T-helper 1 cell treated with Interleukin-12 subunit alpha and Interleukin-12 subunit beta and Interleukin-4 antibody, amounts not matched to agents 30 μg/mL and 1 μg/mL, for 36 hours (primary cell): ENCODE measurements around the gene ZBTB8B.
A peak's percentile ranks its signal among the peaks of the same experiment; 100 is the strongest.
"Not testable (repeated sequence)": the region's sequence is repeated elsewhere in the genome, so short reads cannot be mapped to it uniquely, and the experiment has no call there.

Source experiments
- H3K27ac Mint-ChIP-seq: one replicate; pipeline ENCODE4 v1.8.0; 2021; ENCODE audit warnings: mild to moderate bottlenecking, mixed read lengths
- H3K27me3 Mint-ChIP-seq: one replicate; pipeline ENCODE4 v1.8.0; 2021; ENCODE audit warnings: low read depth, mixed read lengths
- H3K36me3 Mint-ChIP-seq: one replicate; pipeline ENCODE4 v1.8.0; 2021; ENCODE audit warnings: low read depth, mixed read lengths
- H3K4me1 Mint-ChIP-seq: one replicate; pipeline ENCODE4 v1.8.0; 2021; ENCODE audit warnings: low read depth, mixed read lengths
- H3K4me3 Mint-ChIP-seq: one replicate; pipeline ENCODE4 v1.8.0; 2021; ENCODE audit warnings: mild to moderate bottlenecking, moderate library complexity, mixed read lengths
- H3K9me3 Mint-ChIP-seq: one replicate; pipeline ENCODE4 v1.8.0; 2021; ENCODE audit warnings: mixed read lengths

ZBTB8B gene

DNA sequence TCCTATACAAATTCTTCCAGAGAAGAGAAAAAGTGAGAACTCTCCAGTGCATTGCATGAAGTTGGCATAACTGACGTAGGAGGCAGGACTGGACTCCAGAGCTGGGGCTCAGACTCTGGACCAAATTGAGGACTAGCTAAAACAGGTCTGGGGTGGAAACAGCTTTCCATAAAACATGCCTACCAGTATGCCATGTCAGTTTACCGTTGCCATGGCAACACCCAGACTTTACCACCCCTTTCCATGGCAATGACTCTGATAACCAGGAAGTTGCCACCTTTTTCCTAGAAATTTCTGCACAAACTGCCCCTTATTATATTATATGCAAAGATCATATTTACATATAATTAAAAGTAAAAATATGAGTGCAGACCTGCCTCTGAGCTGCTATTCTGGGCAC is 8.9 kb upstream of the ZBTB8B start:
- Mint-ChIP-seq H3K4me3 (no peak overlapping the region), H3K9me3 (peaks cover 14% of the 10 kb centered on the region)

DNA sequence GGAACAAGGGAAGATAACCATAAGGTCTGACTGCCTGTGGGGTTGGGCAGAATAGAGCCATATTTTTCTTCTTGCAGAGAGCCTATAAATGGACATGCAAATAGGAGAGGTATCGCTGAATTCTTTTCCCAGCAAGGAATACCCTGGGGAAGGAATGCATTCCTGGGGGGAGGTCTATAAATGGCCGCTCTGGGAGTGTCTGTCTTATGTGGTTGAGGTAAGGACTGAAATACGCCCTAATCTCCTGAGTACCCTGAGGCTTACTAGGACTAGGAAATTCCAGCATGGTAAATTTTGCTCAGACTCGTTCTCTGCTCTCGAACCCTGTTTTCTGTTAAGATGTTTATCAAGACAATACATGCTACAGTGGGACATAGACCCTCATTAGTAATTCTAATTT is 6.1 kb upstream of the ZBTB8B start:
- not testable (repeated sequence) for H3K4me3 Mint-ChIP-seq, H3K4me1 Mint-ChIP-seq, H3K36me3 Mint-ChIP-seq, H3K27ac Mint-ChIP-seq
- Mint-ChIP-seq H3K27me3 (peaks cover 22% of the 10 kb centered on the region), H3K9me3 (peaks cover 14% of the 10 kb centered on the region)

More for the DNA sequence above, 8.9 kb upstream of the ZBTB8B start:
- Mint-ChIP-seq H3K4me1 (no peaks in the 10 kb centered on the region), H3K27me3 (no peaks in the 10 kb centered on the region), H3K36me3 (no peaks in the 10 kb centered on the region), H3K27ac (no peak overlapping the region)

DNA sequence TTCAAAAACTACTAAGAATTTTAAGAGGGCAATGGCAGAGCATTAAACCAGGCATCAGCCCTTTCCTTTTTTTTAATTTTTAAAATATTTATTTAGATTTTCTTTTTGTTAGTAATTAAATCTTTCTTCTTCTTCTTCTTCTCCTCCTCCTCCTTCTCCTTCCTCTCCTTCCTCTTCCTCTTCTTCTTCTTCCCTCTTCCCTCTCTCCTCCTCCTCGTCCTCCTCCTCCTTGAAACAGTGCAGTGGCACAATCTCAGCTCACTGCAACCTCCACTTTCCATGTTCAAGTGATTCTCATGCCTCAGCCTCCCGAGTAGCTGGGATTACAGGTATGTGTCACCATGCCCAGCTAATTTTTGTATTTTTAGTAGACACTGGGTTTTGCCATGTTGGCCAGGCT is 1.9 kb upstream of the ZBTB8B start:
- peaks cover 14% of the 10 kb centered on the region for H3K9me3 Mint-ChIP-seq
- peaks cover 10% of the 10 kb centered on the region for H3K4me1 Mint-ChIP-seq
- not testable (repeated sequence) for H3K4me3 Mint-ChIP-seq, H3K36me3 Mint-ChIP-seq, H3K27ac Mint-ChIP-seq
- H3K27me3 Mint-ChIP-seq: peaks cover 47% of the 10 kb centered on the region

DNA sequence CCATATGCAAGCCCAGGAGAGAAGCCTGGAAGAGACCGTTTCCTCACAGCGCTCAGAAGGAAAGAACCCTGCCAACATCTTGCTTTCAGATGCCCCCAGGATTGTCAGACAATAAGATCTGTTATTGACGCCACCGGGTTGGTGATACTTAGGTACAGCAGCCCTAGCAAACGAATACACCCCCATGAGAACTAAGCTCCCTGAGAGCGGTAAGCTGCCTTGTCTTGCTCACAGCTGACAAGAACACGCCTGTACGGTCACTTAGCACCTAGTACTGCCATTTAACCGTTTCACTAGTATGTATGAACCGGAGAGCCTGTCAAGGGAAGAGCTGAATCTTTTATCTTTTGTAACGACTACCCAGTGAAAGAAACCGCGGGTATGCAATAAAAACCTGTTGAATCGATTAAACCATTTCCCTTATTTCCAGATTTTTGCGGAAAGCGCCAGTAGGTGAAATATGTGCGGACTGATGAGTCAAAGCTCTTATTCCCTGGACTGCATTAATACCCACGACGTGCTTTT is 619 bp upstream of the ZBTB8B start:
- peak overlapping the region; percentile 45 for H3K4me3 Mint-ChIP-seq
- H3K27ac Mint-ChIP-seq: no peak overlapping the region
- peaks cover 3% of the 10 kb centered on the region for H3K9me3 Mint-ChIP-seq
- peaks cover 5% of the 10 kb centered on the region for H3K36me3 Mint-ChIP-seq
- peaks cover 47% of the 10 kb centered on the region for H3K27me3 Mint-ChIP-seq
- peaks cover 10% of the 10 kb centered on the region for H3K4me1 Mint-ChIP-seq

DNA sequence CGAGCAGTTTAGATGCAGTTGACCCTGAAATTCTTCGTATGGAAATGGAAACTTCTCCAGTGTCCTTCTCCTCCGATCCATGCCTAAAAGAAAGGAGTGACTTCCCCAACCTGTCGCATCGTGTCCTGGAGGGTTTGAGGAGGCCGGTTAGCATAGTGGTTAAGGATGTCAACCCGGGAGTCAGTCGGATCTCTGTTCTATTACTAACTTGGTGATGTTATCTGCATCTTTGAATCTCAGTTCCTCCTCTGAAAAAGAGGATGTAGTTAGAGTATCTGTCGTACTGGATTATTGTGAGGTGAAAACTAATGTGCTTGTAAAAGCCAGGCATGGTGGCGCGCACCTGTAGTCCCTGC is 684 bp downstream of the ZBTB8B start:
- Mint-ChIP-seq H3K27ac (no peak overlapping the region), H3K36me3 (peaks cover 5% of the 10 kb centered on the region)

DNA sequence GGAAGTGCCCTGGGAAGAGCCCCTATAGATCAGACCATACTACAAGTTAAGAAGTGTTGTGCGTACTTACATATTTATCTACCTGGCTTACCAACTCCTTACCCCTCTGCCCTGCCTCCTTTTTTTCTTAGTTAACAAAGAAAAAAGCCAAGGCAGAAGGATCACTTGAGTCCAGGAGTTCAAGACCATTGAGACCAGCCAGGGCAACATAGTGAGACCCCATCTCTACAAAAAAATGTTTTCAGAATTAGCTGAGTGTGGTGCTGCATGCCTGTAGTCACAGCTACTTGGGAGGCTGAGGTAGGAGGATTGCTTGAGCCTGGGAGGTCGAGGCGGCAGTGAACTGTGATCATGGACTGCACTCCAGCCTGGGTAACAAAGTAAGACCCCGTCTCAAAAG is 1.9 kb downstream of the ZBTB8B start:
- peaks cover 42% of the 10 kb centered on the region for H3K27me3 Mint-ChIP-seq
- no peaks in the 10 kb centered on the region for H3K9me3 Mint-ChIP-seq
- H3K27ac Mint-ChIP-seq: no peak overlapping the region

More for the DNA sequence above, 684 bp downstream of the ZBTB8B start:
- H3K4me1 Mint-ChIP-seq: peaks cover 10% of the 10 kb centered on the region
- peaks cover 47% of the 10 kb centered on the region for H3K27me3 Mint-ChIP-seq
- no peaks in the 10 kb centered on the region for H3K9me3 Mint-ChIP-seq
- peak overlapping the region; percentile 68 for H3K4me3 Mint-ChIP-seq

DNA sequence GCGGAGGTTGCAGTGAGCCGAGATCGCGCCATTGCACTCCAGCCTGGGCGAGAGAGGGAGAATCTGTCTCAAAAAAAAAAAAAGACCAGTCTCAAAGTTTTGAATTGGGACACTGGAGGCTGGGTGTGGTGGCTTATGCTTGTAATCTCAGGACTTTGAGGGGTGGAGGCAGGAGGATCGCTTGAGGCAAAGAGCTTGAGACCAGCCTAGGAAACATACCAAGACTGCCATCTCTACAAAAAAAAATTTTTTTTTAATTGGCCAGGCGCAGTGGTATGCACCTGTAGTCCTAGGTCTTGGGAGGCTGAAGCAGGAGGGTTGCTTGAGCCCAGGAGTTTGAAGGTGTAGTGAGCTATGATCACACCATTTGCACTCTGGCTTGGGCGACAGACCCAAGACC is 3.9 kb downstream of the ZBTB8B start:
- Mint-ChIP-seq H3K4me3 (no peak overlapping the region), H3K4me1 (peaks cover 10% of the 10 kb centered on the region), H3K36me3 (peaks cover 5% of the 10 kb centered on the region), H3K27me3 (peaks cover 26% of the 10 kb centered on the region), H3K9me3 (no peaks in the 10 kb centered on the region), H3K27ac (no peak overlapping the region)

More for the DNA sequence above, 1.9 kb downstream of the ZBTB8B start:
- peaks cover 5% of the 10 kb centered on the region for H3K36me3 Mint-ChIP-seq
- H3K4me3 Mint-ChIP-seq: no peak overlapping the region
- H3K4me1 Mint-ChIP-seq: peaks cover 10% of the 10 kb centered on the region

DNA sequence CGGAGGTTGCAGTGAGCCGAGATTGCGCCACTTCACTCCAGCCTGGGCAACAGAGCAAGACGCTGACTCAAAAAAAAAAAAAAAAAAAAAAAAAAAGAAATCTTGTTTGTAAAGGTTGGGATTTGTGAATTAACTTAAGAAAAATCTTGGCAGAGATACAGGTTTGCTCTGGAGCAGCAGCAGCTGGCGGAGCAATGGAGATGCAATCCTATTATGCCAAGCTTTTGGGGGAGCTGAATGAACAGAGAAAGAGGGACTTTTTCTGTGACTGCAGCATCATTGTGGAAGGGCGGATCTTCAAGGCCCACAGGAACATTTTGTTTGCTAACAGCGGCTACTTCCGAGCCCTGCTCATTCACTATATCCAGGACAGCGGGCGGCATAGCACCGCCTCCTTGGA is 5.6 kb downstream of the ZBTB8B start:
- Mint-ChIP-seq H3K36me3 (peaks cover 2% of the 10 kb centered on the region), H3K27ac (no peak overlapping the region), H3K27me3 (peaks cover 12% of the 10 kb centered on the region), H3K4me1 (peaks cover 2% of the 10 kb centered on the region), H3K9me3 (no peaks in the 10 kb centered on the region), H3K4me3 (no peak overlapping the region)

DNA sequence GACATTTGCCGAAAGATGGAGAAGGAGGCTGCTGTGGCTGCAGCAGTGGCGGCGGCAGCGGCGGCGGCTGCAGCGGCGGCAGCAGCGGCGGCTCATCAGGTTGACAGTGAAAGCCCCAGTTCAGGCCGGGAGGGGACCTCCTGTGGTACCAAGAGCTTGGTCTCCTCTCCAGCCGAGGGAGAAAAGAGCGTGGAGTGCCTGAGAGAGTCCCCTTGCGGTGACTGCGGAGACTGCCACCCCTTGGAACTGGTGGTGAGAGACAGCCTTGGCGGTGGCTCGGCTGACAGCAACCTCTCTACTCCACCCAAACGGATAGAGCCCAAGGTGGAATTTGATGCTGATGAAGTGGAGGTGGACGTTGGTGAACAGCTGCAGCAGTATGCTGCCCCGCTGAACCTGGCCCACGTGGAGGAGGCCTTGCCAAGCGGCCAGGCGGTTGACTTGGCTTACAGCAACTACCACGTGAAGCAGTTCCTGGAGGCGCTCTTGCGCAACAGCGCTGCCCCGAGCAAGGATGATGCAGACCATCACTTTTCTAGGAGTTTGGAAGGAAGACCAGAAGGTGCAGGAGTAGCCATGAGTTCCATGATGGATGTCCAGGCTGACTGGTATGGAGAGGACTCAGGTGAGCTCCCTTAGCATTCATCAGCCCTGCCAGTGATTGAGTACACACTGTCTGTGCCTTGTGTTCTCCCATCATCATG is 6.3 kb downstream of the ZBTB8B start:
- Mint-ChIP-seq H3K4me1 (no peaks in the 10 kb centered on the region), H3K36me3 (no peaks in the 10 kb centered on the region), H3K4me3 (no peak overlapping the region), H3K27ac (no peak overlapping the region), H3K9me3 (no peaks in the 10 kb centered on the region), H3K27me3 (peaks cover 7% of the 10 kb centered on the region)

DNA sequence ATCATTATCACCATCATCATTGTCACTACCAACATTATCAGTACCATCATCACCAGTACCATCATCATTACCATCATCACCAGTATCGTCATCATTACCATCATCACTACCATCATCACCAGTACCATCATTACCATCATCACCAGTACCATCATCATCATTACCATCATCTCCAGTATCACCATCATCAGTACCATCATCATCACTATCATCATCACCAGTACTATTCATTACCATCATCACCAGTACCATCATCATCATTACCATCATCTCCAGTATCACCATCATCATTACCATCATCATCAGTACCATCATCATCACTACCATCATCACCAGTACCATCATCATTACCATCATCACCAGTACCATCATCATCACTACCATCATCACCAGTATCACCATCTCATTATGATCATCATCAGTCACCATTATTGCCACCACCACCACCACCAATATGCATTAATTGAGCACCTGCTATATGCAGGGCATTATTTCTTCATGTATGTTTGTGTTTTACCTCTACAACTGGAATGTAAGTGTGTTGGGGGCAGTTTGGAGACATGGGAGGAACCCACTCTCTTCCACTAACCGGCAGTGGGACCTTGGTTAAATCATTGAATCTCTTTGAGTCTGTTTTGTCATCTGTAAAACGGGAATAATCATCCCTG is 7.0 kb downstream of the ZBTB8B start:
- Mint-ChIP-seq H3K27me3 (peaks cover 3% of the 10 kb centered on the region), H3K36me3 (no peaks in the 10 kb centered on the region), H3K4me3 (no peak overlapping the region), H3K27ac (no peak overlapping the region), H3K9me3 (no peaks in the 10 kb centered on the region), H3K4me1 (no peaks in the 10 kb centered on the region)

DNA sequence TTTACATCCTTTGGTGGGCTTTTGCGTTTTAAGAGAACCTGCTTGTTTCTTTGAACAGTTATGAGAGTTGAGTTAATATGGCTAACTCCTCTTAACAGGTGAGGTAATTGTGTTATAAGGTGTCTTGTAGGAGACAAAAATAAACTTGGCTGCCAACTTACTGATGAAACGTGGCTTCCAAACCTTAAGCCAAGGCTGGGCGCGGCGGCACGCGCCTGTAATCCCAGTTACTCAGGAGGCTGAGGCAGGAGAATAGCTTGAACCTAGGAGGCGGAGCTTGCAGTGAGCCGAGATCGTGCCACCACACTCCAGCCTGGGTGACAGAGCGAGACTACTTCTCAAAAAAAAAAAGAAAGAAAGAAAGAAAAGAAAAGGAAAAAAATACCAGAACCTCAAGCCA is 8.1 kb downstream of the ZBTB8B start:
- not testable (repeated sequence) for H3K4me1 Mint-ChIP-seq, H3K4me3 Mint-ChIP-seq, H3K27ac Mint-ChIP-seq, H3K36me3 Mint-ChIP-seq, H3K27me3 Mint-ChIP-seq, H3K9me3 Mint-ChIP-seq

DNA sequence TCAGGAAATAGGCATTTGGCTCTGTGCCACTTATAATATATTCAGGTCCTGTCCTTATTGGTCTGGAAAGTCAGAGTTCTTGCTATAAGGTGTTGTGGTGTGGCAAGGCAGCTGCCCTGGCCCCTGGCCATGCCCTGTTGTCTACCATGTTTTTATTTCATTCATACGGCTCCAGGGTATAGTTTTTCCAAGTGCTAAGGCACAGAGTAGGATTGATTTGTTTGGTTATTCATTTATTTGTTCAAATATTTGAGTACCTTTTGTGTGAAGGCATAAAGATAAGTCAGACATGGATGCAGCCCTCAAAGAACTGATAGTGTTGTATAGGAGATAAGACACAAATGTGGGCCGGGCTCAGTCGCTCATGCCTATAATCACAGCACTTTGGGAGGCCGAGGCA is 10.1 kb downstream of the ZBTB8B start:
- H3K27me3 Mint-ChIP-seq: peaks cover 7% of the 10 kb centered on the region
- H3K36me3 Mint-ChIP-seq: no peaks in the 10 kb centered on the region
- no peaks in the 10 kb centered on the region for H3K4me1 Mint-ChIP-seq
- no peak overlapping the region for H3K27ac Mint-ChIP-seq
- H3K9me3 Mint-ChIP-seq: no peaks in the 10 kb centered on the region
- H3K4me3 Mint-ChIP-seq: no peak overlapping the region

DNA sequence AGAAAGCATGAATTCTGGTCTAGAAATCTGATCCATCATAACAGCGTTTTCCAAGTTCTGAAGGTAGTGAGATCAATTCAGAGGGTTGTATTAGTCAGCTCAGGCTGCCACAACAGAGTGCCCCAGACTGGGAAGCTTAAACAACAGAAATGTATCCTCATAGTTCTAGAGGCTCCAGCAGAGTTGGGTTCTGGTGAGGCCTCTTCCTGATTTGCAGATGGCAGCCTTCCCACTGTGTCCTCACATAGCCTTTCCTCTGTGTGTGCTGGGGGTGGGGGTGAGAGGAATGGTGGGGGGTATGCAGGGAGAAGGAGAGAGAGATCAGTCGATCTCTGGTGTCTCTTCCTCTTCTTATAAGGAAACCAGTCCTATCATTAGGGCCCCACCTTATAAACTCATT is 15.1 kb downstream of the ZBTB8B start:
- Mint-ChIP-seq H3K4me3 (no peak overlapping the region), H3K4me1 (no peaks in the 10 kb centered on the region), H3K36me3 (no peaks in the 10 kb centered on the region), H3K27ac (no peak overlapping the region), H3K27me3 (peaks cover 13% of the 10 kb centered on the region), H3K9me3 (peaks cover 3% of the 10 kb centered on the region)

DNA sequence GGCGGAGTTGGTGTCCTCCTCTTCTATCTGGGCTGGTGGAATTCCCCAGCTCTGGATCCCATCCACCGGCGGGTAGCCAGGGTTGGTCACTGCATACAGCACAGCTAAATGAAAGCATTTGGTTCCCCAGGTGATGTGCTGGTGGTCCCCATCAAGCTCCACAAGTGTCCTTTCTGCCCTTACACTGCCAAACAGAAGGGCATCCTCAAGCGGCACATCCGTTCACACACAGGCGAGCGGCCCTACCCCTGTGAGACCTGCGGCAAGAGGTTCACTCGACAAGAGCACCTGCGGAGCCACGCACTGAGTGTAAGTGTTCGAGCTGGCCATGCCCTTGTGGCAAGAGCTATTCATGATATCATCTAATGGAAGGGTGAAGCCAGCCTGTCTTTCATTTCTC is 15.9 kb downstream of the ZBTB8B start:
- H3K4me1 Mint-ChIP-seq: no peaks in the 10 kb centered on the region
- H3K9me3 Mint-ChIP-seq: peaks cover 3% of the 10 kb centered on the region
- no peak overlapping the region for H3K4me3 Mint-ChIP-seq
- peaks cover 14% of the 10 kb centered on the region for H3K27me3 Mint-ChIP-seq
- no peaks in the 10 kb centered on the region for H3K36me3 Mint-ChIP-seq
- no peak overlapping the region for H3K27ac Mint-ChIP-seq

DNA sequence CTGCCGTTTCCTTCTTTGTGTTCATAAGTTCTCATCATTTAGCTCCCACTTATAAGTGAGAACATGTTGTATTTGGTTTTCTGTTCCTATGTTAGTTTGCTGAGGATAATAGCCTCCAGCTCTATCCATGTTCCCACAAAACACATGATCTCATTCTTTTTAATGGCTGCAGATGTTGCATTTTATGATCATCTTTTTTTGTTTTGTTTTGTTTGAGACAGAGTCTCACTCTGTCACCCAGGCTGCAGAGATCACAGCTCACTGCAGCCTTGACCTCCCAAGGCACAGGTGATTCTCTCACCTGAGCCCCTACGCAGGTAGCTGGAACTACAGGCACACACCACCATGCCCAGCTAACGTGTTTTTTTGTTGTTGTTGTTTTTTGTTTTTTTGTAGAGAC is 16.9 kb downstream of the ZBTB8B start:
- peaks cover 19% of the 10 kb centered on the region for H3K27me3 Mint-ChIP-seq
- H3K4me1 Mint-ChIP-seq, H3K27ac Mint-ChIP-seq, H3K4me3 Mint-ChIP-seq, H3K36me3 Mint-ChIP-seq, H3K9me3 Mint-ChIP-seq: not testable (repeated sequence)
